Vagina (tissue), 2 donors: ENCODE measurements around the gene ITSN1.
A peak's percentile ranks its signal among the peaks of the same experiment; 100 is the strongest.

Experiments
- CTCF ChIP-seq, 3 experiments: fragments of 450-650 bp in 2 of 3; fragments of 200-600 bp in 1 of 3; sonication (generic) in 1 of 3; IDR thresholded peaks; one replicate each; pipeline ENCODE4 v1.5.1; 2017 to 2019; ENCODE audit warnings: antibody characterized with exemption in 3 of 3, mild to moderate bottlenecking in 2 of 3, moderate library complexity in 2 of 3
- POLR2A ChIP-seq, 2 donors: fragments of 450-650 bp; IDR thresholded peaks; one replicate each; pipeline ENCODE4 v1.6.1; 2017; ENCODE audit warnings: antibody characterized with exemption in 2 of 2, mild to moderate bottlenecking in 2 of 2, moderate library complexity in 2 of 2
- POLR2AphosphoS5 ChIP-seq, 2 donors: sonication (generic); formaldehyde crosslinking; IDR thresholded peaks; one replicate each; pipeline ENCODE4 v1.9.0; 2017; ENCODE audit warnings: antibody characterized with exemption in 2 of 2, mild to moderate bottlenecking in 2 of 2, low read depth in 1 of 2; ENCODE audit not compliant: insufficient read depth in 1 of 2

- TF ChIP-seq POLR2AphosphoS5 (IDR thresholded peaks at IDR 0.05; ENCODE audit: insufficient read depth in 1 of 2, low read depth in 1 of 2), result peak in 1 of 2 donors; percentile 99
- no peak for TF ChIP-seq CTCF (IDR thresholded peaks at IDR 0.05)
- TF ChIP-seq POLR2A (IDR thresholded peaks at IDR 0.05), result no peak
Measured at GRCh38 chr21:33947451-33948095, 305.3 kb downstream of the ITSN1 start.
